ENCODE results near the gene ABCC6. TPM values are rescaled to one million over a fixed set of nuclear protein-coding genes. Genes with fewer than 3 reads are reported as not detected.
"Not testable (repeated sequence)": the region's sequence is repeated elsewhere in the genome, so short reads cannot be mapped to it uniquely, and the experiment has no call there.

The ABCC6 gene
- total RNA-seq, 1 experiment from 2014 or later: 1.6 TPM

DNA sequence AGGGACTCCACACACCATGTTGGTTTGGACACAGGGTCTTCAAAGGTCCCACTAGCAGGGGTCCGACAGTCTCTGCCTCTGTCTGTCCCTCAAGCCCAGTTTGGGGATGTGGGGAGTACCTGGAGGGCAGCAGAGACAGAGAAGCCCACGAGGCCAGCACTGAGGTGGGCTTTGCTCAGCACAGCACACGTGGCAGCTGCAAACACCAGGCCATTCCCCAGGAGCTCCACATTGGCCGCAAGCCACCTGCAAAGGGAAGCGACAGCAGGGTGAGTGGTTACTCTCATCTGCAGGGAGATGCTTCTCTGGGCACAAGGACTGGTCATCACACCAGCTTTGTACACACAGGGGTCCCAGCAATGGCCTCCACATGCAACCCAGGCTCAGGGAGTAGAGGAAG, 62.0 kb downstream of the ABCC6 start:
- no peak for DNase-seq (ENCODE audit: low spot score)

GRCh38 chr16:16159662-16160061, 63.6 kb downstream of the ABCC6 start:
- no peak for DNase-seq (ENCODE audit: low spot score)

DNA sequence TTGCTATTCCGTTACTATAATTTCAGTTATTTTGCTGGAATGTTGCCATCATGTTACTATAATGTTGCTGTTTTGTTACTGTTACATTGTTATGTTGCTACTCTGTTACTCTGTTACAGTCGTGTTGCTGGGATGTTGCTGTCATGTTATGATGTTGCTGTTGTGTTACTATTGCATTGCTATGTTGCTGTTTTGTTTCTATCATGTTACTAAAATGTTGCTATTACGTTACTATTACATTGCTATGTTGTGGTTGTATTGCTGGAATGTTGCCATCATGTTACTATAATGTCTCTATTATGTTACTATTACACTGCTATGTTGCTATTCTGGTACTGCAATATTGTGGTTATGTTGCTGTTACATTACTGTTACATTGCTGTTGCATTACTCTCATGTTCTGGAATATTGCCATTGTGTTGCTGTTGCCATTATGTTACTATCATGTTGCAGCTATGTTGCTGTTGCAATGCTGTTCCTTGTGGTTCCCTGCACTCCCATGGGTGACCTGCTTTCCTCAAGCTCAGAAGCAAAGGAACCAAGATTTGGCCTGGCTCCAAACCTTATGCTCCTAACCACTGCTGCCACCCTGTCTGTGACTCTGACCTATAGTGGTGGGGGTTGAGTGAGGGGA, 64.4 kb downstream of the ABCC6 start:
- no peak for DNase-seq (ENCODE audit: low spot score)

DNA sequence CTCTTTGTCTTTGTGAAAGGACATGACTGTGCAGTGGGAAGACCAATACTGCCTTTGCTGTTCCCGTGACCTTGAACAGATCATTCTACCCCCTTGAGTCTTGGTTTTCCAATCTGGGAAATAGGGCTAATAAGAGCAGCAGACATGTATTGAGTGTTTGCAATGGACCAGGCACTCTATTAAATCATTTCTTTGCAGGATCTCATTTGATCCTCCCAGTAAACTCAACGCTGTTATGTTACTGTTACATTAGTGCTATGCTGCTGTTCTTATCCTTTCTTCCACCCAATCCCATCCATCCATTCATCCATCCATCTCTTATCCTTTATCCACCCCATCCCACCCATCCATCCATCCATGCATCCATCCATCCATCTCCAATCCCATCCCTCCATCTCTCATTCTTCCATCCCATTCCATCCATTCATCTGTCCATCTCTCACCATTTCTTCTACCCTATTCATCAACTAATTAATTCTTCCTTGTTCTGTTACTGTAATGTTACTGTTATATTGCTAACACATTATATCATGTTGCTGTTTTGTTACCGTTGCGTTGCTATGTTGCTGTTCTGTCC, 65.1 kb downstream of the ABCC6 start:
- no peak for DNase-seq (ENCODE audit: low spot score)

DNA sequence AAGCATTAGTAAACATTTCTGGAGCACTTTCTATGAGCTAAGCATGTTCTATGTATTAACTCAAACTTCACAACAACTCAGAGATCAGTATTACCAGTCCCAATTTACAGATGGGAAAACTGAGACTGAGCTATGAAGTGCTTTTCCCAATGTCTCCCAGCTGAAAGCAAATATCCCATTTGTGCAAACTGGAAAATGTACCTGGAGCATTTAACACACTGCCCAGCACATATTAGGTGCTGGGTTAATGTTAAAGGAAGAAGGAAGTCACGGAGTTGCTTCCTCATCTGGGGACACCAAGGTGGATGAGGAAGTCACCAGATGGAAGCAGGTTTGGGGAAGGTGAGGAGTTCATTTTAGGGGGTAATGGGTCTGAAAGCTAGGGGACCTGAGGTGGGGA, 66.1 kb downstream of the ABCC6 start:
- DNase-seq (ENCODE audit: low spot score): no peak

DNA sequence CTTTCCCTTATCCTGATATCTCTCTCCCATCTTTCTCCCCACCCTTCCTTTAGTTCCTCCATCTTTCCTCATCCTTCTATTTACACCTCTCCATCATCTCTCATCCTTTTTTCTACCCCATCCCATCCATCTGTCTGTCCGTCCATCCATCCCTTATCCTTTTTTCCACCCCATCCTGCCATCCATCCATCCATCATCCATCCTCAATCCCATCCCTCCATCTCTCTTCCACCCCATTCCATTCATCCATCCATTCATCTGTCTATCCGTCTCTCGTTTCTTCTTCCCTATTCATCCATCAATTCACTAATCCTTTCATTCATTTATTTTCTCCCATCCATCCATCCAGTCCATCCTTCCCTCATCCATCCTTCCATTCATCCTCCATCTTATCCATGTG, 68.1 kb downstream of the ABCC6 start:
- no peak for DNase-seq (ENCODE audit: low spot score)

DNA sequence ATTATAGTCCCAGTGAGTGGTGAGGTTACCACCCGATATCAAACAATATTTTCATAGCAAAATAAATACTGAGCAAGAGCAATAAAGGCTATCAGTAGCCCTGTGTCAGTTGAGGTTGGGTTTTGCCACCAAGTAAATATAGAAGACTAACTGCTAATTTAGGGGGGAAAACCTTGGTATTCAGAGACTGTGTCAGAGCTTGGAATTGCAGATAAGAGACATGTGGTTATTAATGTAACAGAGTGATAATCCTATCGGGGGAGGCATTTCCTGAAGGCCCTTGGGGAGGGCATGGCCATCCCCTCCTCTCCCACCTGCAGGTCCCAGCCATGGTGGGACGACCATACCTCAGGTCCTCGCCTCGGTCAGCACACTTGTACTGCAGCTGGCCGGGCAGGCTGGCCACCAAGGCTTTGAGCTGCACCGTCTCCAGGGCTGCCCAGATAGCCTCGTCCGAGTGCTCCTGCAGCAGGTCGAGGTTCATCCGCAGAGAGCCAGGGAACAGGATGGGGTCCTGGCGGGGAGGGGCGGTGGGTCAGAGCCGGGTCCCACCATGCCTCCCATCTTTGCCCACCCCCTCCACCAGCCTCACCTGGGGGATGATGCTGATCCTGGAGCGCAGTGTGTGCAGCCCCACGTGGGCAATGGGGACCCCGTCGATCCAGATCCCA, 68.9 kb downstream of the ABCC6 start:
- no peak for DNase-seq (ENCODE audit: low spot score)

DNA sequence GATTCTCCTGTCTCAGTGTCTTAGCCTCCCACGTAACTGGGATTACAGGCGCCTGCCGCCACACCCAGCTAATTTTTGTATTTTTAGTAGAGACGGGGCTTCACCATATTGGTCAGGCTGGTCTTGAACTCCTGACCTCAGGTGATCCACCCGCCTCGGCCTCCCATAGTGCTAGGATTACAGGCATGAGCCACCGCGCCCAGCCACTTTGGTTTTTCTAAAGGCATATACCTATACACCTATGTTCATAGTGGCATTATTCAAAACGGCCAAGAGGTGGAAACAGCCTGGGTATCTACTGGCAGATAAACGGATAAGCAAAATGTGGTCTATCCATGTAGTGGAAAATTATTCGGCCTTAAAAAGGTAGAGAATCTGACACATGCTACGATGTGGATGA, 70.3 kb downstream of the ABCC6 start:
- not testable (repeated sequence) for DNase-seq (ENCODE audit: low spot score)

DNA sequence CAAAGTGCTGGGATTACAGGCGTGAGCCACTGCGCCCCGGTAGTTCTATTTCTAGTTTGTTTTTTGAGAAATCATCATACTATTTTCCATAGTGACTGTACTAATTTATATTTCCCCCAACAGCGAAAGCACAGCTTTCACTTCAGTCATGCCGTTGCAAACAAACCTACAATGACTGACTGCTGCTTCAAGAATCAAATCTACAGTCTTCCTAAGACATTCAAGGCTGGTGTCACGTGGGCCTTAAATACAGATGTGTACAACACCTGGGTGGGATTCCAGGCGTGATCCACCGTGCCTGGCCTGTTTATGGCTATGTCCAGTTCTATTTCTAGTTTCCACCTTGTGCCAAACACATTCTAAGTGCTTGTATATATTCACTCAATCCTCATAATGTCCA, 72.0 kb downstream of the ABCC6 start:
- no peak for DNase-seq (ENCODE audit: low spot score)

GRCh38 chr16:16150878-16151152, 72.5 kb downstream of the ABCC6 start:
- no peak for DNase-seq (ENCODE audit: low spot score)

DNA sequence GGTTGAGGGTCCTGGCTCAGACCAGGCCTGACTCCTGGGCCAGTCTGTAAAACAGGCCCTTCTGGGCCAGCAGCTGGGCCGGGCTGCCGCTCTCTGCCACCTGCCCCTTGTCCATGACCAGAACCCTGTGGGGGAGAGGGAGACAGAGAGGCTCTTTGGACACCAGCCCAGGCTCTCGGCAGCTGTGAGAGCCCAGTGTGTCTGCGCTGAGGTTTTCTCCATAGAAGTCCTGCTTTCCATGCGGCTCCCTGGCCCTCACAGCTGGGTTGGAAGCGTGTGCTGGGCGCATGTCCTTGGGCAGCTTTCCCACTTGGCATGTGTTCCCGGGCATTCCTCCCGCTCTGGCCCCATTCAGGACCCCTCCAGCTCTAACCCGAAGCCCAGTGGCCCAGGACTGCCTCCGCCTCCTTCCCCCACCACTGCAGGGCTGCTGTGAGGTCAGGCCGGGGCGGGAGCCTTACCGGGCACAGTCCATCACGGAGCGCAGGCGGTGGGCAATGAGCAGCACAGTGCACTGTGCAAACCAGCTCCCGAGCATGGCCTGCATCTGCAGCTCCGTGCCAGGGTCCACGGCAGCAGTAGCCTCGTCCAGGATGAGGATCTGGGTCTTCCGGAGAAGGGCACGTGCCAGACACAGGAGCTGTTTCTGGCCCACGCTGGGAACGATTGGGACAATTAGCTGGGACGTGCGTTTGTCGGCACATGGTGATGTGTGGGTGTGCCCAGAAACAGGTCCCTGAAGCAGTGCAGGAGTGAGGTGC, 73.0 kb downstream of the ABCC6 start:
- DNase-seq (ENCODE audit: low spot score): no peak

- no peak for DNase-seq (ENCODE audit: low spot score)
These were observed 73.6 kb downstream of the ABCC6 start for GRCh38 chr16:16149710-16150116.

DNA sequence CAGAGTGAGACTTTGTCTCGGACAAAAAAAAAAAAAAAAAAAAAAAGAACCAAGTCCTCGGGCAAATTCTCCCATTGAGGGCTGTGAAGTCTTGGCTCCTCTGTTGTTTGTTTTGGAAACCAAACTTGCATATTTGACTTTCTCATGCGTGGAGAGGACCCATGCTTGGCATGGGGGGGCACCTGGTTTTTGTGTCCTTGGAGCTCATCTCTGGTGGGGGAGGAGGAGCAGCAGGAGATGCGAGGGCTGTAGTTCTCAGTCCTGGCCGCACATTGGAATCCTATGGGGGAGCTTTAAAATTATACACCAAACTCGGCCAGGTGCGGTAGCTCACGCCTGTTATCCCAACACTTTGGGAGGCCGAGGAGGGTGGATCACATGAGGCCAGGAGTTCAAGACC, 74.5 kb downstream of the ABCC6 start:
- DNase-seq (ENCODE audit: low spot score): no peak

- not testable (repeated sequence) for DNase-seq (ENCODE audit: low spot score)
These were observed 75.2 kb downstream of the ABCC6 start for GRCh38 chr16:16148000-16148599.

- DNase-seq (ENCODE audit: low spot score): no peak
These were observed 75.8 kb downstream of the ABCC6 start for GRCh38 chr16:16147316-16147999.

GRCh38 chr16:16146380-16147315, 76.6 kb downstream of the ABCC6 start:
- no peak for DNase-seq (ENCODE audit: low spot score)

DNA sequence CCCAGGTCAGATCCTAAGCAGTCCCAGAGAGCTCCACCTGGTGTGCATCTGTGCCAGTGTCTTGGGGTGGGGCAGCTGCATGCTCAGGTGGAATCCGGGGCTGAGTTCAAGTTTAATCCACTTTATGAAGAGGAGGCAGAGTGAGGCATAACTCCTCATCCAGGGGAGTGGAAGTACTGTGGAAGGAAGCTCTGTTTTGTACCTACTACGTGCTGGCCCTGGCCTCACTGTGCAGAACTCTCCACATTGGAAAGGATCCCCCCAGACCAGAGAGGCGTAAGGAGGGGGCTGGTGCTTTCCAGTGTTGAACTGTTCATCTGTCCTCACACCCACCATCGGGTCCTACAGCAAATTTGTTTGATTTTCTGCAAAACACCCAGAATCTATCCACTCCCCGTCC, 78.0 kb downstream of the ABCC6 start:
- DNase-seq (ENCODE audit: low spot score): no peak

GRCh38 chr16:16144416-16144815, 78.9 kb downstream of the ABCC6 start:
- DNase-seq (ENCODE audit: low spot score): no peak

- DNase-seq (ENCODE audit: low spot score): no peak
These were observed 79.4 kb downstream of the ABCC6 start for GRCh38 chr16:16143931-16144330.

- no peak for DNase-seq (ENCODE audit: low spot score)
These were observed 80.1 kb downstream of the ABCC6 start for GRCh38 chr16:16143038-16143763.

Data from H4 (cell line).